ENCODE results near the gene QPCT. TPM values are rescaled to one million over a fixed set of nuclear protein-coding genes. Genes with fewer than 3 reads are reported as not detected.

The QPCT gene
- total RNA-seq, 3 donors from 2014 or later (not counting 1 experiment from before 2014, with no cell fraction given): 0.38 to 2.1 (median 2.1) TPM

DNA sequence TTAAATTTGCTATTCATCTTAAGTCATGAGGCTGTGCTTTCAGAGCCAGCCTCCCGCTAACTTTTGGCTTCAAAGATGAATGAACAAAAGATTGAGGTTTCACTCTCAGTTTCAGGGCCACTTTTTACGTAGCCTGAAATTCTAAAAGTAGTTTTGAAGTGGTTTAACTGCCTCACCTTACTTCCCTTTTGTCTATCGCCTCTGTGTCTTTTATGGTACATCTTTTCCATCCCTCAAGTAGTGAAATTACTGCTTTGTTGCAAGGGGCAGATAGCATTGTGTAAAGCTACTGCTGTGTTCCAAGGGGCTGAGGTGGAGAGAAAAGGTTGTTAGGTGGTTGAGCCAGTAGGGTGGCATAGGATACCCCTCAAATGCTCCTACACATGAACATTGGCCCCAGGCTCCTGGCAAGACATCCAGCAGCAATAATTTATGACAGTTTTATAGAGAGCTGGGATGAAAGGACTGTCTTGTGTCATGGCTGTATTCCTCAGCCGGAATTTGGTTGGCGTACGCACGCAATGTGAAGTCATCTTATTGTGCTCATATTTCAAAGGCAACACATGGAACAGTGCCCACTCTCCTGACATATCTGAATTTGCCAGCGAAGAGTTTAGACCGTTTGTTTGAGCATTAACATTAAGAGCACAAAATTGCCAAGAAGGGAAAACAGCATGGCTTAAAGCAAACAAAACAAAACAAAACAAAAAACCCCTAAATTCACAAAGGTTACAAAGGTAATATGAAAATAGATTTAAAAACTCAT, 32.2 kb downstream of the QPCT start:
- Histone ChIP-seq H3K9me3 (ENCODE audit: control insufficient read depth, insufficient read depth, low read length) (no peaks in the 10 kb centered on the region), H3K27ac (ENCODE audit: low read length) (peak overlapping the region; percentile 25), H3K4me3 (ENCODE audit: low read length) (no peak overlapping the region), H3K36me3 (ENCODE audit: control insufficient read depth, insufficient read depth, low read length) (no peaks in the 10 kb centered on the region), H3K27me3 (ENCODE audit: control insufficient read depth, insufficient read depth, low read length) (peaks cover 20% of the 10 kb centered on the region), H3K4me1 (ENCODE audit: control insufficient read depth, insufficient read depth, low read length) (peaks cover 9% of the 10 kb centered on the region)
- intact Hi-C loops (cut with micrococcal nuclease): no loop called here
- peaks cover 14 to 40% of the 10 kb centered on the region in 2 donors for H3K27me3 Mint-ChIP-seq (ENCODE audit: low read depth in 2 of 2)
- DNase-seq (peak in 1 of 2 donors; percentile 65), ATAC-seq (peak in 1 of 3 donors; percentile 40)
- H3K27ac Mint-ChIP-seq: no peak overlapping the region
- peaks cover 11 to 14% of the 10 kb centered on the region in 2 donors for H3K4me1 Mint-ChIP-seq
- no peak overlapping the region for H3K4me3 Mint-ChIP-seq
- no peaks in the 10 kb centered on the region for H3K9me3 Mint-ChIP-seq
- WGBS (ENCODE audit: insufficient coverage): 62% methylated on average over 8 of the region's 9 CpGs
- H3K36me3 Mint-ChIP-seq: no peaks in the 10 kb centered on the region
- TF ChIP-seq, protein P1, sequence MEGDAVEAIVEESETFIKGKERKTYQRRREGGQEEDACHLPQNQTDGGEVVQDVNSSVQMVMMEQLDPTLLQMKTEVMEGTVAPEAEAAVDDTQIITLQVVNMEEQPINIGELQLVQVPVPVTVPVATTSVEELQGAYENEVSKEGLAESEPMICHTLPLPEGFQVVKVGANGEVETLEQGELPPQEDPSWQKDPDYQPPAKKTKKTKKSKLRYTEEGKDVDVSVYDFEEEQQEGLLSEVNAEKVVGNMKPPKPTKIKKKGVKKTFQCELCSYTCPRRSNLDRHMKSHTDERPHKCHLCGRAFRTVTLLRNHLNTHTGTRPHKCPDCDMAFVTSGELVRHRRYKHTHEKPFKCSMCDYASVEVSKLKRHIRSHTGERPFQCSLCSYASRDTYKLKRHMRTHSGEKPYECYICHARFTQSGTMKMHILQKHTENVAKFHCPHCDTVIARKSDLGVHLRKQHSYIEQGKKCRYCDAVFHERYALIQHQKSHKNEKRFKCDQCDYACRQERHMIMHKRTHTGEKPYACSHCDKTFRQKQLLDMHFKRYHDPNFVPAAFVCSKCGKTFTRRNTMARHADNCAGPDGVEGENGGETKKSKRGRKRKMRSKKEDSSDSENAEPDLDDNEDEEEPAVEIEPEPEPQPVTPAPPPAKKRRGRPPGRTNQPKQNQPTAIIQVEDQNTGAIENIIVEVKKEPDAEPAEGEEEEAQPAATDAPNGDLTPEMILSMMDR (IDR thresholded peaks at IDR 0.05): no peak

DNA sequence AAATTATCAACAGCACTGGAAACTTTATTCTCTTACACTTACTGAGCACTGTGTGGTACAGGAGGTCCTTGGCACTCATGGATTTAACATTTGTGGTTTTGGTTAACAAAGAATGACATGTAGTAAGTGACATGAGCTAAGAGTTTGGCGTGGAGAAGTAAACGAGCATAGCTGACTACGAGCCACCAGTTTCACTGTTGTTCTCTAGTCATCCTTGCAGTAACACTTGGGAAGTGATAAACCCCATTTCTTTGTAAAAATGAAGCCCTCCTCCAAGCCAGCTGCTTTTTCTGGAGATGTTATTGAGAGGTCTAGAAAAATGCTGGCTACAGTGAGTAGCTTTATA, 32.7 kb downstream of the QPCT start:
- intact Hi-C loops (cut with micrococcal nuclease): no loop called here
- Mint-ChIP-seq H3K4me3 (no peak overlapping the region), H3K36me3 (no peaks in the 10 kb centered on the region), H3K27me3 (ENCODE audit: low read depth in 2 of 2) (peaks cover 11 to 40% of the 10 kb centered on the region in 2 donors), H3K9me3 (no peaks in the 10 kb centered on the region), H3K27ac (no peak overlapping the region), H3K4me1 (peaks cover 9 to 11% of the 10 kb centered on the region in 2 donors)
- no peaks in the 10 kb centered on the region for H3K9me3 ChIP-seq (ENCODE audit: control insufficient read depth, insufficient read depth, low read length)
- no peak overlapping the region for H3K4me3 ChIP-seq (ENCODE audit: low read length)
- DNase-seq (peak in 1 of 2 donors; percentile 21), ATAC-seq (peak; percentile 52 to 61 (median 60))
- H3K27me3 ChIP-seq (ENCODE audit: control insufficient read depth, insufficient read depth, low read length): peaks cover 20% of the 10 kb centered on the region
- H3K36me3 ChIP-seq (ENCODE audit: control insufficient read depth, insufficient read depth, low read length): no peaks in the 10 kb centered on the region
- TF ChIP-seq, protein P1 (IDR thresholded peaks at IDR 0.05): no peak
- H3K4me1 ChIP-seq (ENCODE audit: control insufficient read depth, insufficient read depth, low read length): peaks cover 9% of the 10 kb centered on the region
- H3K27ac ChIP-seq (ENCODE audit: low read length): no peak overlapping the region
- WGBS (ENCODE audit: insufficient coverage): 3% methylated on average over 3 of the region's 3 CpGs

DNA sequence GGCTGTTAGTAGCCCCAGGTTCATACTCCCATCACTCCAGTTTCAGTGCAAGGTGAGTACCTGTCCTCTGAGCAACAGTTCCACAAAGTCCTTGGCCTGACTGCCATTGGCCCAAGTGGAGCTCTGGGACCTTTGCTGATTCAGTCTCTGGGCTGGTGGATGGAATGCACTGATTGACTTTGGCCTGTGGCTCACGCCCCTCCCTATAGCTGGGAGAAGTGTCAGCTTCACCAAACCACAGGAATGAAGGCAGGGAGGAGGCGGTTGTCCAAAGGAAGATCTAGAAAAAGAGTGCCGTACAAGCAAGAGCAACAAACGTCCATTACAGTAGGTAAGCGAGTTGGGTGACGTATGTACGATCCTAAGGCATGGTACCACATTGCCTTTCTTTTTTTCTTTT, 34.0 kb downstream of the QPCT start:
- no peak for DNase-seq
- 90% methylated on average over 7 of the region's 7 CpGs for WGBS (ENCODE audit: insufficient coverage)
- Histone ChIP-seq H3K9me3 (ENCODE audit: control insufficient read depth, insufficient read depth, low read length) (no peaks in the 10 kb centered on the region), H3K36me3 (ENCODE audit: control insufficient read depth, insufficient read depth, low read length) (no peaks in the 10 kb centered on the region), H3K4me1 (ENCODE audit: control insufficient read depth, insufficient read depth, low read length) (peaks cover 9% of the 10 kb centered on the region), H3K27me3 (ENCODE audit: control insufficient read depth, insufficient read depth, low read length) (peaks cover 17% of the 10 kb centered on the region), H3K4me3 (ENCODE audit: low read length) (no peak overlapping the region), H3K27ac (ENCODE audit: low read length) (no peak overlapping the region)
- Mint-ChIP-seq H3K27ac (no peak overlapping the region), H3K4me1 (peaks cover 9 to 11% of the 10 kb centered on the region in 2 donors), H3K4me3 (no peak overlapping the region), H3K27me3 (ENCODE audit: low read depth in 2 of 2) (peaks cover 11 to 36% of the 10 kb centered on the region in 2 donors), H3K36me3 (no peaks in the 10 kb centered on the region), H3K9me3 (no peaks in the 10 kb centered on the region)
- TF ChIP-seq, protein P1 (IDR thresholded peaks at IDR 0.05): no peak
- intact Hi-C loops (cut with micrococcal nuclease): no loop called here
- no peak for ATAC-seq
